ENCODE results near the gene TSPOAP1.
A peak's percentile ranks its signal among the peaks of the same experiment; 100 is the strongest.

The TSPOAP1 gene

GRCh38 chr17:58337600-58338453 lies 9.2 kb upstream of the TSPOAP1 start:
- peaks cover 44% of the 10 kb centered on the region for H3K4me1 Mint-ChIP-seq
- H3K27me3 Mint-ChIP-seq: no peaks in the 10 kb centered on the region
- no peaks in the 10 kb centered on the region for H3K9me3 Mint-ChIP-seq
- ATAC-seq: peak; percentile 69
- peak overlapping the region; percentile 95 to 100 for H3K27ac Mint-ChIP-seq
- DNase-seq: peak; percentile 96 to 98
- peak overlapping the region; percentile 77 to 99 for H3K4me3 Mint-ChIP-seq

DNA sequence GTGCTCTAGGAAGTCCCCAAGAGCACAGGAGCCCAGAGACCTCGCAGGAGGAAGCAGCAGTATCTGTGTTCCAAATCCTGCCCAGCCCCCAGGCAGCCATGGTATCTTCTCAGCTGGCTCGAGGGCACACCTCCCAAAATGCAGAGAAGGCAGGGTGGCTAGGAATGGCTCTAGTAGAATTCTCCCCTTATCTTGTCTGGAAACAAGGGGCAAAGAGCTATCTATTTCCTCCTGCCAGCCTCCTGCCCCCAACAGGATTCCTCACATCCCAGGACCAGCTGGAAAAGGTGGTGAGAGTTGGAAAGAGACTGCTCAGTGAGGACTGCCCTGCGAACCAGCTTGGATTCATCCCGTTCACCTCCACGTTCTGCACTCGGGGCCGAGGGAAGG lies 8.6 kb upstream of the TSPOAP1 start:
- peak overlapping the region; percentile 95 to 100 for H3K27ac Mint-ChIP-seq
- DNase-seq: peak; percentile 54 to 76
- no peaks in the 10 kb centered on the region for H3K27me3 Mint-ChIP-seq
- H3K4me1 Mint-ChIP-seq: peaks cover 40% of the 10 kb centered on the region
- peak overlapping the region; percentile 77 to 99 for H3K4me3 Mint-ChIP-seq
- no peak for ATAC-seq
- no peaks in the 10 kb centered on the region for H3K9me3 Mint-ChIP-seq

- no peak for ATAC-seq
- peak overlapping the region; percentile 95 to 100 for H3K27ac Mint-ChIP-seq
- peak overlapping the region; percentile 77 to 99 for H3K4me3 Mint-ChIP-seq
- H3K9me3 Mint-ChIP-seq: no peaks in the 10 kb centered on the region
- H3K27me3 Mint-ChIP-seq: no peaks in the 10 kb centered on the region
- peaks cover 40% of the 10 kb centered on the region for H3K4me1 Mint-ChIP-seq
- peak in 1 of 2 donors; percentile 60 for DNase-seq
Measured at GRCh38 chr17:58336456-58337209, 8.0 kb upstream of the TSPOAP1 start.

GRCh38 chr17:58335779-58336455 lies 7.3 kb upstream of the TSPOAP1 start:
- DNase-seq (peak; percentile 75 to 87), ATAC-seq (peak; percentile 23)
- H3K9me3 Mint-ChIP-seq: no peaks in the 10 kb centered on the region
- H3K27ac Mint-ChIP-seq: peak overlapping the region; percentile 95 to 100
- peak overlapping the region; percentile 77 to 99 for H3K4me3 Mint-ChIP-seq
- no peaks in the 10 kb centered on the region for H3K27me3 Mint-ChIP-seq
- peaks cover 42% of the 10 kb centered on the region for H3K4me1 Mint-ChIP-seq

- Mint-ChIP-seq H3K4me1 (peaks cover 47% of the 10 kb centered on the region), H3K9me3 (no peaks in the 10 kb centered on the region), H3K27ac (peak overlapping the region; percentile 95 to 100), H3K27me3 (no peaks in the 10 kb centered on the region), H3K4me3 (peak overlapping the region; percentile 77 to 99)
- ATAC-seq: no peak
- DNase-seq: peak; percentile 47 to 76
Measured at GRCh38 chr17:58335061-58335731, 6.6 kb upstream of the TSPOAP1 start.

DNA sequence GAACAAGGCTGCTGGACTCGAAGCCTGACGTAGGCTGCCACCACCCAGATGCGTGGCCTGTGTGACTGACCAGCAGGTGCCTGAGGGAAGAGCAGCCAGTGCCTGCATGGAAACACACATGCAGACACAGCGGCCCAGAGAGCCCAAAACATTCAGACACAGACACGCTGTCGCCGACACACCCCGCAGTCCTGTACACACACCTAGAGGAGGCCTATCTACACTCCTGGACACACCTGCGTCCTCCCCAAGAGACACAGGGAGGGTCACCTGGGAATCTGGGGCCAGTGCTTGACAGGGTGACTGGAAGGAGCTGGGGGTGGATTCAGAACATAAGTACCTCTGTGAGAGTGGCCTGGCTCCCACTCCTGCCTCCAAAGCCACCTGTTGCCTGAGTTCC lies 6.1 kb upstream of the TSPOAP1 start:
- Mint-ChIP-seq H3K4me3 (peak overlapping the region; percentile 77 to 99), H3K27me3 (no peaks in the 10 kb centered on the region), H3K9me3 (no peaks in the 10 kb centered on the region), H3K4me1 (peaks cover 48% of the 10 kb centered on the region), H3K27ac (peak overlapping the region; percentile 95 to 100)
- ATAC-seq (no peak), DNase-seq (no peak)

GRCh38 chr17:58334256-58334655 lies 5.7 kb upstream of the TSPOAP1 start:
- Mint-ChIP-seq H3K27me3 (no peaks in the 10 kb centered on the region), H3K4me1 (peaks cover 51% of the 10 kb centered on the region), H3K4me3 (peak overlapping the region; percentile 77 to 99)

GRCh38 chr17:58333736-58334207 lies 5.2 kb upstream of the TSPOAP1 start:
- H3K4me1 Mint-ChIP-seq: peaks cover 56% of the 10 kb centered on the region
- peak overlapping the region; percentile 77 to 99 for H3K4me3 Mint-ChIP-seq
- peak; percentile 52 to 70 for DNase-seq
- no peaks in the 10 kb centered on the region for H3K27me3 Mint-ChIP-seq
- H3K9me3 Mint-ChIP-seq: no peaks in the 10 kb centered on the region
- peak overlapping the region; percentile 95 to 100 for H3K27ac Mint-ChIP-seq
- no peak for ATAC-seq

More at GRCh38 chr17:58334256-58334655, 5.7 kb upstream of the TSPOAP1 start:
- DNase-seq (no peak), ATAC-seq (no peak)
- Mint-ChIP-seq H3K9me3 (no peaks in the 10 kb centered on the region), H3K27ac (peak overlapping the region; percentile 95 to 100)

DNA sequence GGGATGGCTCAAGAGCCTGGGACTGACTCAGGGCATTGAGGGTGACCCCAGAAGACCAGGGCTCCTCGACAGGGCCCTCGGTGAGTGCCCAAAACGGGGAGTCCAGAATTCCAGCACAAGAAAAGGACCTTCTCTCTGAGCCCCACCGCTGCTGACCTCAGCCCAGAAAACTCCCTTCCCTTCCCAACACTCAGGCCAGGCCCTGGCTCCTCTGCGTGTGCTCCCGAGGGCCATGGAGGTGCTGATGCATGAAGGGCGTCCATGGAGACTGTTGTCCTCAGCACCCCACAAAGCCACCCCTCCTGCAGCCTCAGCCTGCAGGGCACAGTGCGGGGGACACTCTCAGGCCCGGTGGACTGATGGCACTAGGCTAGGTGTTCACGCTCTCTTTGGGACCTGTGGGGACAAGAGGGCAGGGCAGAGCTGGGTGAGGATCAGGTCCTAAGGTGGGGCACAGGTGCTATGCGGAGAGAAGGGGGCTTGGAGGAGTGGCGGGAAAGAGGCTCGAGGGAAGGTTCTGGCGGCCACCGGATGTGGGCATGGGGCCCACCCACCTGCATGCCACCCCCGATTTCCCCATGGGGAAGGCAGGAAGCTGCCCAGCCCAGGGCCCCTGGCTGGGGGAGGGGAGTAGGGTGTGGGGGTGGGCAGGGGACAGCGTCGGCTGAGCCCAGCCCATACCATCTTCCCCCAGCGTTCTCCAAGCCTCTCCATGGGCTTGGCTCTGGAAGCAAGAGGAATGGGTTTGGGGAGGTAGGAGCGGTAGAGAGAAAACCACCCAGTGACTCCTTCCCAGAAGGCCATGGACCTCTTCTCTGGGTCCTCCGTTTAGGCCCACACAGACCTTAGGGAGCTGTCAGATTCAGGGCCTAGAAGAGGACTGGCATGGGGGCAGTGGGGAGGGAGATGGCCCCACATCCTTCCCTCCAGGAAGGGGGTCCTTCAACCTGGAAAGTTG lies 4.5 kb upstream of the TSPOAP1 start:
- DNase-seq (peak; percentile 73 to 89), ATAC-seq (peak; percentile 0)
- H3K4me1 Mint-ChIP-seq: peaks cover 59% of the 10 kb centered on the region

DNA sequence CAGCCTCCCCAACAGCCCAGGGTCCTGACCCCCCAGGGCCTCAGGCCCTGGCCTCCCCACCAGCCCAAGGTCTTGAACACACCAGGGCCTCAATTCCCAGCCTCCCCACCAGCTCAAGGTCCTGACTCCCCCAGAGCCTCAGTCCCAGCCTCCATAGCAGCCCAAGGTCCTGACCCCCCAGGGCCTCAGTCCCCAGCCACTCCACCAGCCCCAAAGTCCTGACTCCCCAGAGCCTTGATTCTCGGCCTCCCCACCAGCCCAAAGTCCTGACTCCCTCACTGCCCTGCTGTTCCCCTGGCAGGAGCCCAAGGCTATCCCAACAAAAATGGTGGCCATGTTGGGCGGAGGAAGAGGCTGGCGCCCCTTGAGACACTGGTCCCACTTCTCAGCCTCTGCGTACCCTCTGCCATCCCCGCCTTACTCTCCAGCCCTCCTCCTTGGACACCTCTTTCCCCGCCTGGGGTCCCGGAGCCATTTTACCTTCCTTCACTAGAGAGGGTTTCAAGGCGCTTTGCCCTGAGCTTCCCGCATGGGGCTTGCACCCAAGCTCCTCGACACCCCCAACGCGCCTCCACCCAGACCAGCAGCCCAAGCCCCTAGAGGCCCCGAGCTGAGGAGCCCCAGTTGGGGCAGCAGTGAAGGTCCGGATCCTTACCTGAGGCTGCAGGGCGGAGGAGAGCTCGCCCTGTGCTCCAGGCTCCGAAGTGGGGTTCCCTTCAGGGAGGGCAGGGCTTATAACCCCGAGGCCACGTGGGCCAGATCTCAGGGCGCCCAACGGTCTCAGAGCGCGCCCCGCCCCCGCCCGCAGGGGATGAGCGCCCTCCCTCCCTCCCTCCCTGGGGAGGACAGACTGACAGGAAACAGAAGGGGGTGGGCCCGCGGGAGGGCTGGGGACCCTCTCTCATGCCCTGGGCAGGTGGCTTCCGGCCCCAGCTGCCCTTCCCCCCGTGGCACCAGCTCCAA lies 3.5 kb upstream of the TSPOAP1 start:
- peak overlapping the region; percentile 99 to 100 for H3K27ac Mint-ChIP-seq
- peak; percentile 92 to 94 for DNase-seq
- peaks cover 60% of the 10 kb centered on the region for H3K4me1 Mint-ChIP-seq

More for the DNA sequence above, 4.5 kb upstream of the TSPOAP1 start:
- Mint-ChIP-seq H3K9me3 (no peaks in the 10 kb centered on the region), H3K27ac (peak overlapping the region; percentile 95 to 100), H3K27me3 (no peaks in the 10 kb centered on the region), H3K4me3 (peak overlapping the region; percentile 77 to 99)

DNA sequence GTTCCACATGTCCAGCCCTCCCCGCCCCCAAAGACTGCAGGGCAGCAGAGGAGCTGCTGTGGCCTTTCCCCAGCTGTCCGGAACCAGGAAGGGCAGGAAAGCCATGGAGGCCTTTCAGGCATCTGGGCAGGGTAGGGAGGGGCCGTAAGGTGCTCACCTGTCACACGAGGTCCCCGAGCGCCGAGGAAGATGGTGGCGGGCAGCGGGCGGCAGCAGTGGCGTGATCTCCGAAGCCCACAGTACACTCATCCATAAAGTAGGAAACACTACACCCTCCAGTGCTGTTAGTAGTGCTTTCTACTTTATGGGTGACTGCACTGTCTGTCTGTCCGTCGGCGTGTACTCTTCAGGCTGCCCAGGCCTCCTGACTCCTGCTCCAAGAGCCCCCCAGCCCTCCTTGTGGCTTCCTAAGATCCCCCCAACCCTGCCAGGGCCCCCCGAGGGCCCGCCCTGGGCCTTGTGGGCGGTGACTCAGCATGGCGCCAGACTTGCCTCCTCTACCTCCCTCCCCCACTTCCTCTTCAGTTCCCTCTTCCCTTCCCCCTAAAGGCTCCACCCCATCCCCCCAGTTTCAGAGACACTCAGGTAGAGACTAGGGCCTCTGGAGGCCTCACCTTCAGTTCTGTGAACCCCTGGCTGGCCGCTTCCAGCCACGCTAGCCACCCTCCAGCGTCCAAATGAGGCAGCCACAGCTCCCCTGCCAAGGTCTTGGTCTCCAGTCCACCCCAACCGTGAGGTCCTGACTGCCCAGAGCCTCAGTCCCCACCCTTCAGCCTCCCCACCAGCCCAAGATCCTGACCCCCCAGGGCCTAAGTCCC lies 2.6 kb upstream of the TSPOAP1 start:
- Mint-ChIP-seq H3K4me3 (peak overlapping the region; percentile 77 to 99), H3K4me1 (peaks cover 60% of the 10 kb centered on the region), H3K27ac (peak overlapping the region; percentile 99 to 100), H3K9me3 (no peaks in the 10 kb centered on the region), H3K27me3 (no peaks in the 10 kb centered on the region)
- peak; percentile 70 to 85 for DNase-seq
- no peak for ATAC-seq

More for the DNA sequence above, 3.5 kb upstream of the TSPOAP1 start:
- peak overlapping the region; percentile 77 to 99 for H3K4me3 Mint-ChIP-seq
- ATAC-seq: peak; percentile 2
- H3K27me3 Mint-ChIP-seq: no peaks in the 10 kb centered on the region
- no peaks in the 10 kb centered on the region for H3K9me3 Mint-ChIP-seq

DNA sequence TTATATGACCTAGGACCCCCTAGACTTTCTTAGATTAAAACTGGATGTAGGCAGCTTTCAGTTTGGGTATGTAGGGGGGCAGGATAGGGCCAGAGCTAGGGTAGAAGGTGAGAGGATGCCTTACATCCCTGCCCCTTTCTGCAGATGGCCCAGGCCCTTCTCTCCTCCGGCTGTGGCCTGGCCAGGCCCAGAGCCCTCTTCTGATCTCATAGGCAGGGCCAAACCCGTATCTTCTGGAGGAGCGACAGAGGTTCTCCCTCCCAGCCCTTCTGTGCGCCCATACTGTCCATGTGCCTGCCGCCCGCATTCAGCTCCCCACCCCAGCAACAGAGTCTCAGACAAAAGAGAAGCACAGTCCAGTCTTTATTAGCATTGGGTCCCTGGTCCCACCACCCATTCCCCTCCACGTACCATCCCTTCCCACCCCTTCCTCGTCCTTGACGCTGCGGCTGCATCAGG lies 2.0 kb upstream of the TSPOAP1 start:
- Mint-ChIP-seq H3K27ac (peak overlapping the region; percentile 99 to 100), H3K9me3 (no peaks in the 10 kb centered on the region), H3K27me3 (no peaks in the 10 kb centered on the region), H3K4me1 (peaks cover 60% of the 10 kb centered on the region), H3K4me3 (peak overlapping the region; percentile 77 to 99)
- ATAC-seq (peak; percentile 1), DNase-seq (peak; percentile 78 to 83)
